Iris pigment epithelial cell (primary cell): ENCODE data around the gene TTC7B.

Experiments used
- DNase-seq: peaks from one replicate; pipeline ENCODE4 v3.0.0-alpha.2; 2011; ENCODE audit warnings: low read depth

Gene TTC7B

DNA sequence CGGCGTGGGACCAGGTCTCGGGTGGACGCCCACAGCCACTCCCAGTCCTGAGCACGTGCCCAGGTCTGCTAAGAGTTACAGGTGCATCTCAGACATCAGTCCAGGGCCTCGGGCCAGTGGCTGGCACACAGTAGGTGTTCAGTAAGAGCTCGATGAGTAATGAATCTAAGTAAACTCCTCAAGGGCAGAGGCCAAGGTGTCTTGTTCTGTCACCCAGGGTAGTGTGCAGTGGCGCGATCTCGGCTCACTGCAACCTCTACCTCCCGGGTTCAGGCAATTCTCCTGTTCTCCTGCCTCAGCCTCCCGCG is 11.2 kb downstream of the TTC7B start:
- no peak for DNase-seq

DNA sequence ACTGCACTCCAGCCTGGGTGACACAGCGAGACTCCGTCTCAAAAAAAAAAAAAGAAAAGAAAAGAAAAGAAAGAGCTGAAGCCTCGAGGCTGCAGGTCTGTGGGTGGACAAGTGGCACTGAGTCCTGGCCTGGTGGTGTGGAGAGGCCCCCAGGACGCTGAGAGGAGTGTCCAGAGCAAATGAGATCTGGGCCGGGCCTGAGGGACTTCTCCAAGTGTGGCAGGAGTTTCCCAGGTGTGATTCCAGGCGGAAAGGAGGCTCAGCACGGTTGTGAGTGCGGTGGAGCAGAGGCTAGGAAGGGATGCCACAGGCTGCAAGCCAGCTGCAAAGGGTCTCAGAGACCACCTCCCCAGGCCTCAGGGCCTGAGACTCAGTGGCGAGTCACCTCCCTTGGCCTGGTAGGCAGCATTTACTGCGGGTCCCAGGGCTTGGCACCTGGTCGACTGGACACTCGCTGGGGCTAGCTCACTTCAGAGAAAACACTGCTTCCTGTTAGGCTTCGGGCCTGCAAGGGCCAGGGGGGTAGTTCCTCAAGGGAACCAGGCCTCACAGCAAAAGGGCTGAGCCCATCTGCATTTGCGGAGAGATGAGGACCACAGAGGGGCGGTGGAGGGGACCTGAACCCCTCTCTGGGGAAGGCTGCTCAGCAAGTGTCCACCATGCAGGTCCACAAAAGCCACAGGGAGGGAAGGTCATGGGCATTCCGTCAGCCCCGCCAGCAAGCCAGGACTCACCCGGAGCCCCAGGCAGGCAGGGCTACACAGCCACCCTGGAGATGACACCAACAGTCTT is 11.7 kb downstream of the TTC7B start:
- no peak for DNase-seq

DNA sequence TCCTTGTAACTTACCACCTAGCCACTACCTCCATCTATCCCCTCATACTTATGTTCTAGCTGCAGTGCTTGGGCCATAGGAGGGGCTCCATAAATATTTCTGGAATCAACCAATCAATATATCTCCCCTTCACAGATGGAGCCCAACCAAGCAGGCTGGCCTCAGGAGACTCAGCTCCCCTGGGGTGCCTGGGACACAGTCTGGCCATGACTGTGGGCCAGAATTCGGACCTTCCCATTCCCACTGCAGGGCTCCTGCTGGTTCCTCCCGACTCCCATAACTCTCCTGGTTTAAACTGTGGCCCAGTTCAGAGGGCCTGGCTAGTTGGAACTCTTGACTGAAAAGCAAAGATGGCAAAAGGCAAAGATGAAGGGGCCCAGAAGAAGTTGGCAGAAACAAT is 13.0 kb downstream of the TTC7B start:
- DNase-seq, result no peak

DNA sequence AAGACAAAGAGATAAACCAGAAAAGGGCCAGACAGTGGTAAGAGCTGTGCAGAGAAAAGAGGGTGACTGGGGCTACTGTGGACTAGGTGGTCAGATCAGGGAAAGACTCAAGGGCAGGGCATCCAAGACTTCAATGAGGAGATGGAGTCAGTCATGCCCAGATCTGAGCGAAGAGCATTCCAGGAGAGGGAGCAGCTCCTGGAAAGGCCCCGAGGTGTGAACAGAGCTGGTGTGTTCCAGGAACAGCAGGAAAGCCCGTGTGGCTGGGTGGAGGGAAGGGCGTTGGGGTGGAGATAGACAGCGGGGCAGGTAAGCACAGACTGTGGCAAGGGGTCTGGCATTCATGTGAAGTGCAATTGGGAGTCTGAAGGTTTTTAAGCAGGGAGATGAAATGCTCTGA is 16.8 kb downstream of the TTC7B start:
- no peak for DNase-seq

DNA sequence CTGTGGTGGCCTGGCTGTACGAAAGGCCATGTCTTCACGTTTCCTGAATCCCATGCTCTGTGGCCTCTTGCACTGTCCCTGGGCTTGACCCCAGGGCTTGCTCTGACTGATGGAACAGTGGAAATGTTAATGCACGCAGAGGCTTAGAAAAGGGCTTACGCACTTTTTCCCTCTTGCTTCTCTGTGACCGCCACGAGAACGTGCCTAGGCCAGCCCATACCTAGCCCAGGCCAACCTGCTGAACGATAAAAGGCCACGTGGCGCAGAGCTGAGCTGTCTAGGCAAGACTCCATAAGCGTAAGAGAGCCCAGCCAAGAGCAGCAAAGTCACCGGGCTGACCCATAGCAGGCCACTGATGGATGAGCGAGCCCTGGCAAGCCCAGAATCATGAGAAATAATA is 18.3 kb downstream of the TTC7B start:
- DNase-seq, result no peak

DNA sequence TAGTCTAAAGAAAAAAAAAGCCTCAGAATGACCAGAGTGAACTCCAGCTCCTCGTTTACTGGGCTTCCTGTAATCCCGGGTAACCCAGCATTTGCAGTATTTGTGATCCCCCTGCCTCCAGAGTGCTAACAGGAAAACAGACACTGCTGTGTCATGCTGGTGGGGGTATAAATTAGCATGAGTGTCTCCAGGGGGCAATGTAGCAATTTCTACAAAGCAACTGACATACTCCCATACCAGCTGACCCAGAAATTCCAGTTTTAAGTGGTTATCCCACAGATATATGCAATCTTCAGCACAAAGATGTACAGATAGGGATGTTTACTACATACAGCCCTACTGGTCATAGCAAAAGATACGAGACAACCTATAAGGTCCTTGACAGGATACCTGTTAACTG is 18.8 kb downstream of the TTC7B start:
- DNase-seq, result peak; percentile 35

DNA sequence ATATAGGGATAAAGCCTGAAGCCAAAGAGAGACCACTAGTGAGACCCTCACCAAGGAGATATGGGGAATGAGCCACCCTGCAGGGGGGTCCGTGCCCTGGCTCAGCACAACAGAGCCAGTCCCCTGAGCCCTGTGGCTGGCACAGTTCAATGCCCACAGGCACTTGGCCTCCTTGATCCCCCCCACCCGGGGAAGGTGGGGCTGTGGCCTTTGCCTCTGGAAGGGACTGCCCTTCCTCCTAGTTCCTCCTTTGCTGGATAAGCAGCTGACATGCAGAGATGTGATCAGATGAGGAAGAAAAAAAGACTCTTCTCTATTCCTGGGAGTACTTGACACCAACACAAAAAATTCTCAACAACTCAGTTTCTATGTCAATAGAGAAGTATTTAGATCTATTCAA is 19.9 kb downstream of the TTC7B start:
- no peak for DNase-seq

DNA sequence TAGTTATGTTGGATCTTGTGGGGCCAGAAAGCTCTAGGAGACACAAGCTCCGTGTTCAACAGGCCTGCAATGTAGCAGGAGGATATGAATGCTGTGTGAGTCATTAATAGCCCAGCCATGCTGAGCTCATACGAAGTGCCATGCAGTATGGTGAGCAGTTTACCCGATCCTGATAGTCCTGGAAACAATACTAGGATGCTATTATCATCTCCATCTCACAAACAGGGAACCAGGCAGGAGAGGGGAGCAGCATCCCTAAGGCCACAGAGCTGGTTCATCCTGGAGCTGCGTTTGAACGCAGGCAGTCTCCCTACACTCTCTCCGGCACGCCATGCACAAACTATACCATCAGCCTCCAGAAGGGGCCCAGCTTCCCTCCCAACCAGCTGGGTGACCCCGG is 20.5 kb downstream of the TTC7B start:
- DNase-seq, result peak; percentile 89

DNA sequence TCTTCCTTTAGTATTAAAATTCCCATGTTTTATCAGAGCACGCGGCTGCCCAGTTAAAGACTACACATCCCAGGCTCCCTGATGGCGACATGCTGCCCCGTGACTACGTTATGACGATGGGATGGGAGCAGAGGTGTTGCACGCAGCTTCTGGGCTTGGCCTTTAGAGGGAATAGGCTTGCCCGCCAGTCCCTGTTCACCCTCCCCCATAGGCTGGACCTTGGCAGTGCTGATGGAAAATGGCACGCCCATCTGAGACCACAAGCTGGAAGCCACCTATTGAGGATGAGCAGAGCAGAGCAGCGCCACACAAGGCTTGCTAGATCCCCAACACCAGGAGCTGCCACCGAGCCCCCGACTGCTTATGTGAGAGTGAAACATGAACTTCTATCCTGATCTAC is 24.7 kb downstream of the TTC7B start:
- DNase-seq, result no peak

DNA sequence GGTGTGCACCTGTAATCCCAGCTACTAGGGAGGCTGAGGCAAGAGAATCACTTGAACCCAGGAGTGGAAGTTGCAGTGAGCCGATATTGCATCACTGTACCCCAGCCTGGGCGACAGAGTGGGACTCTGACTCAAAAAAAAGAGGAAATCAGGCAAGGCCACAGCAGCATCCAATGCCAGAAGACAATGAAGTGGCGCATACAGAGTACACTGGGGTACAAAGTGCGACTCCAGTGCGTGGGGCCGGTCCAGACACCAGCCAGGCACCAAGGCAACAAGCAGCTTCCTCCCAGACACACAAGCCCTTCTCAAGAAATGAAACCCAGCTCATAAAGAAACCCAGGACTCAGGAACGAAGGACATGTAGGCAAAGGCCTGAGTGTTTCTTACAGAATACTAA is 28.2 kb downstream of the TTC7B start:
- DNase-seq, result no peak

DNA sequence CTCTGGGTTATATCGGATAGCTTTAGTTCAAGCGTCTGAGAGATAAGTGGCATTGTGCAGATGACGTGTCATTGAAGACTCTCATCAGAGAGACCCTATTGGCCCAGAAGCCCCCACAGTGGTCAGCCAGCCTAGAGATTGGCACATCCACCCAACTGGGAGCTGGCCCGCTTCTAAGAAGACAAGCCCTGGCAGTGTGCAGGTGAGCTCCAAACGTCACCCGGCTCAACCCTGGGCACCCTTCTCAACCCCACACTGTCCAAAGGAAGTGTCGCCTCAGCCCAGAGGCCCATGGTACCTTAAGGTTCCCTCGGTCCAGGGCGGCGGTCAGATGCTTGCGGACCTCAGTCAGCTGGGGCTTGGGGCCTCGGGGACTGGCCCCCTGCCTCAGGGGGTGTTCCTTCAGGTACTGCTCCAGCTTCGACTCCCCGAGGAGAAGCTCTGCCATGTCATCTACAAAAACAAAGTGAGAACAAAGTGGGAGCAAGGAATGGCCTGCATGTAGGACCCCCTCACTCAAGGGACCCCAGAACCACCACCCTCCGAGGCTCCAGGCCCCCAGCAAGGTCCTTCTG is 30.3 kb downstream of the TTC7B start:
- no peak for DNase-seq

DNA sequence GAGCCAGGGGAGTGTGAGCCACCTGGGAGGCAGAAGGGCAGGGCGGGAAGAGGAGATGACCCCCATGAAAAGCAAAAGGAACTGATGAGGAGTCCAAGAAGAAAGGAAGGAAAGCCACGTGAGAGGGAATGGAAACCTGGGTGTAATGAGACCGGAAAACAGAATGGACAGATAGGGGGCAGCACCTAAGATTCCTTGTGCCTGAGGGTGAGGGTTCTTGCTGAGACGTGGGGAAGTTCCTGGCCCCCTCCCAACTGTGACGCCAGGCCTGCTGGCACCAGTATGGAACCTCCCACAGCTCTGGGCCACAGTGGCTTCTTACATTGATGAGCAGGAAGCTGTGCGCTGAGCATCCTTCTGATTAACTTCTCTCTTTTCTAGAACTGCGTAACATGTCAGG is 30.8 kb downstream of the TTC7B start:
- peak; percentile 12 for DNase-seq

DNA sequence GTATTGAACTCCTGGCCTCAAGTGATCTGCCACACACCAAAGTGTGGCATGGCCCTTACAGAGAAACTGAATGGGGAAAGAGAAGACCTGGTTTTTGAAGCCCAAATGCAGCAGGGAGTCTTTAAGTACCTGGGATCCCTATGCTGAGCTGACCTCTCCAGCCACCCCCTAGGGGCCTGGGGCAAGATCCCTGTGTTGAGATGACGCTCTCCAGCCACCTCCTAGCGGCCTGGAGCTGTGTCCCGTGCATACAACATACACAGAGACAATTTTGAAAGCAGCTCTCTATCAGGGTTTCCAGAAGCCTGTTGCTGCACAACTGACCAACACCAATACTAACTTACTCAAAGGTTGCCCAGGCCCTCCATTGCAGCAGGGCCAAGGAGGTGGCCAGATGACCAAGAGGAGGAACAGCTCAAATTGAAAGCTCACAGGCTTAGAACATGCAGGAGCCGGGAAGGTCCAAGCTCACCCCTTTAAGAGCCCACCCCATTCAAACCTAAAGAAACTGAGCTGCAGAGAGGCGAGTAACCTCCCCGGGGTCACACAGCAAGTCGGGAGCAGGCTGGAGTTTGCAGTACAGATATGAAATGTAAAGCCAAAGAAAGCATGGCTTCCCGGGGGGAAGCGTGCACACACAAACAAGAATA is 31.5 kb downstream of the TTC7B start:
- DNase-seq, result no peak

DNA sequence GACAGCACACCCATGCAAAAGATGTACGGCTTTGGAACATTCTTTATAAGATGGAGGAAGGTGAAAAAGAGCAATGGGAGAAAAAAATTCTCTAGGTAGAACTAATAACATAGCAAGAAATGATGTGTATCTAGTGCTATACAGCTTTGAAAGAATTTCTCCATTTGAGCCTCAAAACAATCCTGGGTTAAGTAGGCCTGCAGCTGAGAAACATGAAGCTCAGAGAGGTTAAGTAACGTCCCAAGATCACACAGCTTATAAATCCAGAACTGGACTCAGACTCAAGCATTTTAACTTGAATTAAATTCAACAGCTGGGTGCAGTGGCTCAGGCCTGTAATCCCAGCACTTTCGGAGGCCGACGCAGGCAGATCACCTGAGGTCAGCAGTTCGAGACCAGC is 32.9 kb downstream of the TTC7B start:
- no peak for DNase-seq

DNA sequence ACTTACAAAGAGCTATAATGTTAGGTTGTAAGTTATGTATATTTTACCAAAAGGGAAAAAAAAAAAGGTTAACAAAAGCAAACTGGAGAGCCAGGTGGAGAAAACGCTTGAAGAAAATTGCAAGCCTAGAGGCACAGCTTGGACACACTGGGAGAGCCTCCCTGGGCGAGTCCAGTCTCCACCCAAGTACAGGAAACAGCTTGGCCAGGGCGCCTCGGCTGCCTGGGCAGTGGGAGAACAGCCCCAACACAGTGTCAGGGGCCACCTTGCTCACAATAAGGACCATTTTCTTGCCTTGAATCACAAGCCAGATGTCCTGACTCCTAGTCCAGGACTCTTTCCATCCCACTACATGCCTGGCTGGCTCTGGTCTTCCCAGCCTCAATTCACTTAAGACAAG is 33.3 kb downstream of the TTC7B start:
- DNase-seq, result no peak

DNA sequence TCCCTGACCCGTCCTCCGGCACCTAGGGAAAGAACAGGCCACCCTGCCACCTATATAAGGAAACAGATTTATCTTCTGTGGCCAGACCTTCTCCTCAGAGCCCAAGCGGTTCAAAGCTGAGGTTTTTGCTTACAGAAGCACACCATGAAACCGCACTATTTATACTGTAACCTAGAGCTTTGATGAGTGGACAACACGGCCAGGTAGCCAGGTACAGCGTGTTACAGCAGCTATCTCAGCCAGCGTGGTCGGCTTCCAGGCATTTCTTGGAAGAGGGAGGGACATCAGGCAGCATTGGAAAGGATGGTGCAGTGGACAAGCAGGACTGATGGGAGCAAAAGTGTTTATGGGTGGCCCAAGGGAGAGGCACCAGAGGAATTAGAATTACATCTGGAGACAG is 34.4 kb downstream of the TTC7B start:
- no peak for DNase-seq

DNA sequence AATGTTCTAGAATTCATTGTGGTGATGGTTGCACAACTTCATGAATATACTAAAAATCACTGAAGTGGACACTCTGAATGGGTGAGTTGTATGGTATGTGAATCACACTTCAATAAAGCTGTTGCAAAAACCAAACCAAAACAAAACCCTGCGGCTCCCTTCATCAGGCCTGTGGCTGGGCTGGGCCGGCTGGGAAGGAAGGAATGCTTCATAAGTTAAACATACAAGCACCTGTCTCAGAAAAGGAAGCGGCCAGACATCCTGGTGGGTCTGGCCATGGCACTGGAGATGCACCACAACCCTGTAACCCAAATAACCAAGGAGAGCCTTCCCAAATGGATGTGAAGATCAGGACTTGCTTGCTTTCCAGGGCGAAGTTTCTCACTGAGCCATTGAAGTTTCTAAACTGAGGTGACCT is 34.9 kb downstream of the TTC7B start:
- DNase-seq, result peak; percentile 88

DNA sequence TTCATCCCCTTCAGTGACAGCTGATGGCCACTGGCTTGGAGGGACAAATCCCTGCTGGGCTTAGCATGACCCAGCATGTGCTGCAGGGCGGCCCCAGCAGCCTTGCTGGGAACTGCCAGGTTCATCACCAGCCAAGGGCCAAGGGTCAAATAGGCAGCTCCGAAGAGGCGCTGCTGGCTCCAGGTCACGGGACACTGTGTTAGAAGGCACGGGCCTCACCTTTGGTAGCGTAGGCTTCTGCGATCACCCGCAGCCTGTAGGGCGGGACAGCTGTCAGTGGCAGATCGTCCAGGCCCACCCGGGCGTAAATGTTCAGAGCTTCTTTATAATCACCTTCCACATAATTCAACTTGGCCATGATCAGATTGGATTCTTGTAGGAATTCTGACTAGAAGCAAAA is 35.7 kb downstream of the TTC7B start:
- no peak for DNase-seq

DNA sequence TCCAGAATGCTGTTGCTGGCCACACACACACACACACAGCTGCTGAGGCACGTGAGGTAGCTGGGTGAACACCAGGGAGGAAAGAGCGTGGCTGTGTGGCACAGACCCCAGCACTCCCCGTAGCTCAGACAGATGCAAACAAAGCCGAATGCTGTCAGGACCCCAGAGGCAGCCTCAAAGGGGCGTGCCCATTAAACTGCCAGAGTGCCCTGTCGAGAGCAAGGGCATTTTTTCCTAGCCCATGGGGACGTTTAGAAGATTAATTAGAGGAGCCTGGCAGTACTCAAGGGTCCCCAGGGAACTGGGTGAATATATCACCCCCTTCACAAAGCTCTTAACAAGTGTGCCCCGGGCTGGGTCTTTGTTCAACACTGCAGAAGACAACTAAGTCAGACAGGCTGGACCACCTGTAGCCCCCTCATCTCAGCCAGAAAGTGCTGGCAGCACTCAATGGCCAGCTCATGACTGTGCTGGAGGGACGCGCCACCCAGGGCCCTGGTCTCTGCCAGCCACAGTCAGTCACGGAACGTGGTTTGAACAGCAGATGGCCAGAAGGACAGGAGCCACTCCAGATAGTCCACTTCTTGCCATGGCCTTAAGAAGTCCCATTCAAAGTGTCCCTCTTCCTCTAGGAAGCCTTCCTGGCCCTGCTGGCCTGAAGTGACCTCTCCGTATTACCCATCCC is 37.5 kb downstream of the TTC7B start:
- DNase-seq, result no peak

DNA sequence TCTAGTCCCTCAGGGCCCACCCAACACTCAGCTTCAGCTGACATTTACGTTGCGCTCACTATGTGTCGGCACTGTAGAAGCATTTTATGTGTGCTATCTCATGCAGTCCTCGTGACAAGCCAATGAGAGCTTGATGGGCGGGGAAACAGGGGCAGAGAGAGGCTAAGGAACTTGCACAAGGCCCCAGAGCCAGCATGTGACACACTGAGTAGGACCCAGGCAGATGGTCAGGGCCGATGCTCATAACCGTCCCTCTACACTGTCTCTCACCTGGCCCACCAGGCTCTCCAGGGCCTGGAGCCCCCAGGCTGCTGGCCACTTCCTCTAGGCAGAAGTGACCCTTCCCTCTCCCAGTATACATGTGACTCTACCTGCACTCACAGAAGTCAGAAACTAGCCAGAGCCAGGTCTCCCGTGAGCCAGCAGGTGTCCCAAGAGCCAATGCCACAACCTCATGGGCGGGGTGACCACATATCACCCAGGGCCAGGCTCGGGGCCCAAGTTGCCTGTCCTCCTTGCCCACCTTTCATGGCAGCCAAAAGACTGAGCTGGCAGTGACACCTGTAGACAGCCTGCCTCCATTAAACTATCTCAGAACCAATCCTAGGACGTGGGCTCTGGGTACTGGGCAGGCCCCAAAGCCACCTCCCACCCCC is 38.3 kb downstream of the TTC7B start:
- DNase-seq, result no peak

DNA sequence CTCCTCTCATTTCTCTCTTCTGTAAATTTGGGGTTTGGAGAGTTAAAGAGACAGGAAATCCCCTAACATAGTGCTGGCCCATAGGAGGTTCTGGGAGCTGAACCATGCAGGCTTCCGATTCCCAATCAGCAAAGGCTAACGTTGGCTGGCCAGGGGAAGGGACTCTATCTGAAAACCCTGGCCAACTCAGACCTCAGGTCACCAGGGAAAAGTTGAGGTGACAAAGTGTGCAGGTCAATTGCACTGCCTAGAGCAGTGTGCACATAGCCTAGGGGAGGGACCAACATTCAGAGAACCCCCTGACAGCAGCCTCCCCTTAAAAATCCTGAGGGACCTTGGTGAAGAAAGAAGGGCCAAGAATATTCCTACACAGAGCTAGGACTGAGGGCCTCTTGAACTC is 38.9 kb downstream of the TTC7B start:
- DNase-seq, result no peak

DNA sequence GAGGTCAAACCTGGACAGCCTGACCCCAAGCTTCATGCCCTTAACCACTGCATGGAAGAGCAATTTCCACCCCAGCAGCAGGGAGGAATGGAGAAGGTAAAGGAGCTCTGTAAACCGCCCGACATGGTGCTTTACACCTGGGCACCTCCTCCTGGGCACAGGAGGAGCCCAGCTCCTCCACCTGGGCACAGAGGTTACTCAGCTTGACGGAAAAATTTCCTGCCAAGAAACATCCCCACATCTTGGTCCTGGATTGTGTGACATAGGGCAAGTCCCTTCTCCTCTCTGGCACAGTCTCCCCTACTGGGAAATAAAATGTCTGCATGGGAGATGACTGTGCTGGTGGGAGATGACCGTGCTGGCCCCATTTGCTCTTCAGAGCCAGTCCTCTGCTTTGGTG is 40.8 kb downstream of the TTC7B start:
- no peak for DNase-seq

DNA sequence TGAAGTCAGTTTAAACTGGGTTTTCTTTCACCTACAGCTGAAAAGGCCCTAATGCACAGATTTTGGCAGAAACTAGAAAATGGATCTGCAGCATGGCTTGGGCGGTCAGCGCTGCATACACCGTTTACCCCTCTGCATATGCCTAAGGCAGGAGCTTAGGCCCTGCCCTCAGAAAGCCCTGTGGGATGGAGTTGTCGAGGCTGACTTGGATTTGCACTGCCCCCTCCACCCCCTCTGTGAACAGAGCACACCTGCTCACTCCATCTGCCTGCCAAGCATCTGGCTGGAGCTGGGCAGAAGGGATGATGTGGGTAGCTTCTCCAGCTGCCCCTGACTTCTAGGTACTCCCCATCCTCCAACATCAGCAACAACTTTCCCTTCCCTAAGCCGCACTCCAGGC is 41.9 kb downstream of the TTC7B start:
- no peak for DNase-seq
